NOMO-1 (cell line): ENCODE measurements around the gene PTPRU.
"Not testable (repeated sequence)": the region's sequence is repeated elsewhere in the genome, so short reads cannot be mapped to it uniquely, and the experiment has no call there.

ENCODE experiments used
- DNase-seq, 2 experiments: peaks; one replicate each; lab custom pipeline; 2025; ENCODE audit not compliant: unreplicated experiment in 2 of 2; lab: John Stamatoyannopoulos, UW

The PTPRU gene

GRCh38 chr1:29284286-29284960, 48.1 kb downstream of the PTPRU start:
- DNase-seq, result no peak

GRCh38 chr1:29284961-29285560, 48.7 kb downstream of the PTPRU start:
- no peak for DNase-seq

- no peak for DNase-seq
These were observed 49.4 kb downstream of the PTPRU start for GRCh38 chr1:29285771-29286170.

DNA sequence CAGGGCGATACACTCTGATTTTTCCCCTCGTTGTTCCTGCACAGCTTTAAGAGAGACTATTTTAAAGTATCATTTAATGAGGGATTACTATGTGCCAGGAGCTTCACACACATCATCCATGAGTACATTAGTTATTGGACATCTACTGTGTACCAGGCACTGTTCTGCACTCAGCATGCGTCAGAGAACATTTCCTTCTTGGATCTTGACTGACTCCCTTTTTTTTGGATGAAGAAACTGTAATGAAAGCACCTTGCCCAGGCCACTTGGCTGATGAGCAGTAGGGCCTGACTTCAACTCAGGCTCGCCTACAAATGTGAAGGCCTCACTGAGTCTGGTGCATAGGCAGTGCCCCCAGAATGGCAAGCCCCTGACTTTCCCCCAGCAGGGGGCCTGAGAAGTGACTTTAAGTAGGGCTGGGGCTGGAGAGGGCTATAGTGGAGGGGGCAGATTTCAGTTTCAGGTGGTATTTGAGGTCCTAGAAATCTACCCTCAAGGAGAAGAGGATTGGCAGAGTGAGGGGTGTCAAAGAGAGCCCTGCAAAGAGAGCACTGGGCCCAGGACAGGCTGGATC, 50.0 kb downstream of the PTPRU start:
- DNase-seq, result no peak

DNA sequence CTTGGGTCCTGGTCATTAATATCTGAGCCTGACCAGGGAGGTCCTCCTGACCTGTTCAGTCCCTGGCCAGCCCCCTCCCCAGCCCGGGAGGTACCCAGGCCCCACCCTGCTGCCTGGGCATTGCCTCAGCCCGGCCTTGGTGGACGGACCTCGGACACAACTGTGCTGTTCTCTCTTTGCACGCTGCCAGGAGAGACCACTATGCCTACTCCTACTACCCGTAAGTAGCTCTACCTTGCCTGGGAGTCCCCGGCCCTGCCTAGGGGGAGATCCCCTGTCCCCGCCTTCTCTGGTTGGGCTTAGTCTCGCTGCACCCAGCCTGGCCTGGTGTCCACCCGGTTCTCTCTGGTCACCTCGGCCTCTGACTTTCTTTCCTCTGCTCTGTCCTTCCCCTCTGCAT, 53.2 kb downstream of the PTPRU start:
- DNase-seq, result no peak

GRCh38 chr1:29290414-29290985, 54.2 kb downstream of the PTPRU start:
- DNase-seq, result no peak

DNA sequence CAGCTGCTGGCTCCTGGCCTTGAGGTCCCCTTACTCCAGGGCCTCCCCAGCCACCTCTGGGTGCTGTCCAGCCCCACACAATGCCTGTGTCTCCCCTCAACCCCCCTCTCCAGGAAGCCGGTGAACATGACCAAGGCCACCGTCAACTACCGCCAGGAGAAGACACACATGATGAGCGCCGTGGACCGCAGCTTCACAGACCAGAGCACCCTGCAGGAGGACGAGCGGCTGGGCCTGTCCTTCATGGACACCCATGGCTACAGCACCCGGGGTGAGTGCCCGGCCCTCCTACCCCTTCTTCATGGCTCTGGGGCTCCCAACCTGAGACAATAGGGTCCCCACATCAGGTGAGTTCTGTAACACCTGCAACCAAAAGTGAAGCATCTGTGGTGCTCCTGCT, 55.4 kb downstream of the PTPRU start:
- DNase-seq, result no peak

- DNase-seq, result no peak
These were observed 56.0 kb downstream of the PTPRU start for GRCh38 chr1:29292344-29292743.

DNA sequence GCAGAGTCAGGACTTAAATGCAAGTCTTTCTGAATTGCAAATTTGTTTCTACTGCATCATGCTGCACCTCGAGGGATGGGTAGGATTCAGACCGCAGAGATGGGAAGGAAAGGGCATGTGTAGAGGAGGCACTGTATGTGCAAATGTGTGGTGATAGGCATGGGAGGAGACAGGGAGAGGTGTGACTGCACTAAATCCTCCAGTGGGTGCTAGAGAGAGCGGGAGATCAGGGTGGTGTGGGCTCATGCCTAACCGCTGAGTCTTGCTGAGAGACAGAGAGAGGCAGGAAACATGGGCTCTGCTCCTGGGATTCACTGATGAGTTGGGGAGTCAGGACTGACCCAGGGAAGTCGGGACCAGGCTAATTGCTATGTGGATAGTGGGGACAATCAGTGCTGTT, 61.1 kb downstream of the PTPRU start:
- no peak for DNase-seq

- no peak for DNase-seq
These were observed 61.9 kb downstream of the PTPRU start for GRCh38 chr1:29298246-29298645.

GRCh38 chr1:29299446-29299845, 63.1 kb downstream of the PTPRU start:
- DNase-seq, result no peak

- not testable (repeated sequence) for DNase-seq
These were observed 65.4 kb downstream of the PTPRU start for GRCh38 chr1:29301732-29302131.

GRCh38 chr1:29303201-29304024, 67.1 kb downstream of the PTPRU start:
- DNase-seq, result no peak

- no peak for DNase-seq
These were observed 67.8 kb downstream of the PTPRU start for GRCh38 chr1:29304025-29304684.

GRCh38 chr1:29305943-29306342, 69.6 kb downstream of the PTPRU start:
- no peak for DNase-seq

GRCh38 chr1:29306471-29307140, 70.3 kb downstream of the PTPRU start:
- DNase-seq, result no peak

GRCh38 chr1:29309075-29309474, 72.8 kb downstream of the PTPRU start:
- no peak for DNase-seq

GRCh38 chr1:29309621-29310020, 73.3 kb downstream of the PTPRU start:
- no peak for DNase-seq

GRCh38 chr1:29310616-29311180, 74.4 kb downstream of the PTPRU start:
- no peak for DNase-seq
